ENCODE data around the gene MXD4.

DNA sequence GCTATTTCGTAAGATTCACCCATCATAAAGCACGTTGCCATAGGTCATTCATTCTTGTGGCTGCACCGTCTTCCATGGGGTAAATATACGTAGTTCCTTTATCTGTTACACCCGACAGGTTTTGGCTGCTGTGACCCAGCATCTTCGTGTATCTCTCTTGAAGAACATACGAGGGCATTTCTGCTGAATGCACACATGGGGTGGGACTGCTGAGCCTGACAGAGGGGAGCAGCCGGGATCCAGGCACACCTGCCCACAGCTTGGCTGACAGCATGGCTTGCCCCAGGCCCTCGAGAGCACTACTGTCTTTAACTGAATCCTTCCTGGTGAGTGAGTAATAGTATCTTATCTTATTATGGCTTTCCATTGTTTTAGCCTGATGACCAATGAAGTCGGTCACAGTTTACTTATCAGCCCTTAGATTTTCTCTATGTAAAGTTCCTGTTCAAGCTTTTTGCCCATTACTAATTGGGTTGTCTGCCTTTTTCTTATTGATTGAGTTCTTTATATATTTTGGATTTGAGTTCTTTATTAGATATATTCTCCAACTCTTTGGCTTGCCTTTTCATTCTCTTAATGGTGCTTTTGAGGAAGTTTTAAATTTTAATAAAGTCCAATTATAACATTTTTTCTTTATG, 45.0 kb upstream of the MXD4 start:
- TF ChIP-seq, protein P1, sequence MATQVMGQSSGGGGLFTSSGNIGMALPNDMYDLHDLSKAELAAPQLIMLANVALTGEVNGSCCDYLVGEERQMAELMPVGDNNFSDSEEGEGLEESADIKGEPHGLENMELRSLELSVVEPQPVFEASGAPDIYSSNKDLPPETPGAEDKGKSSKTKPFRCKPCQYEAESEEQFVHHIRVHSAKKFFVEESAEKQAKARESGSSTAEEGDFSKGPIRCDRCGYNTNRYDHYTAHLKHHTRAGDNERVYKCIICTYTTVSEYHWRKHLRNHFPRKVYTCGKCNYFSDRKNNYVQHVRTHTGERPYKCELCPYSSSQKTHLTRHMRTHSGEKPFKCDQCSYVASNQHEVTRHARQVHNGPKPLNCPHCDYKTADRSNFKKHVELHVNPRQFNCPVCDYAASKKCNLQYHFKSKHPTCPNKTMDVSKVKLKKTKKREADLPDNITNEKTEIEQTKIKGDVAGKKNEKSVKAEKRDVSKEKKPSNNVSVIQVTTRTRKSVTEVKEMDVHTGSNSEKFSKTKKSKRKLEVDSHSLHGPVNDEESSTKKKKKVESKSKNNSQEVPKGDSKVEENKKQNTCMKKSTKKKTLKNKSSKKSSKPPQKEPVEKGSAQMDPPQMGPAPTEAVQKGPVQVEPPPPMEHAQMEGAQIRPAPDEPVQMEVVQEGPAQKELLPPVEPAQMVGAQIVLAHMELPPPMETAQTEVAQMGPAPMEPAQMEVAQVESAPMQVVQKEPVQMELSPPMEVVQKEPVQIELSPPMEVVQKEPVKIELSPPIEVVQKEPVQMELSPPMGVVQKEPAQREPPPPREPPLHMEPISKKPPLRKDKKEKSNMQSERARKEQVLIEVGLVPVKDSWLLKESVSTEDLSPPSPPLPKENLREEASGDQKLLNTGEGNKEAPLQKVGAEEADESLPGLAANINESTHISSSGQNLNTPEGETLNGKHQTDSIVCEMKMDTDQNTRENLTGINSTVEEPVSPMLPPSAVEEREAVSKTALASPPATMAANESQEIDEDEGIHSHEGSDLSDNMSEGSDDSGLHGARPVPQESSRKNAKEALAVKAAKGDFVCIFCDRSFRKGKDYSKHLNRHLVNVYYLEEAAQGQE (IDR thresholded peaks at IDR 0.05; ENCODE audit: insufficient read depth in 1 of 2, low read depth in 2 of 2, low read length in 2 of 2) = no peak
- TF ChIP-seq POLR2AphosphoS5 (IDR thresholded peaks at IDR 0.05; ENCODE audit: low read depth, low read length) = no peak
- TF ChIP-seq SIN3A (IDR thresholded peaks at IDR 0.05; ENCODE audit: borderline replicate concordance, insufficient read depth, low read length) = no peak
- no peak for TF ChIP-seq TAF1 (IDR thresholded peaks at IDR 0.05; ENCODE audit: borderline replicate concordance, insufficient read depth, low read length)
